HG02763 (cell line): Measurements from ENCODE around the gene FLG2.
"Not testable (repeated sequence)": the region's sequence is repeated elsewhere in the genome, so short reads cannot be mapped to it uniquely, and the experiment has no call there.

Experiments
- ATAC-seq: cut with Tn5 transposase; IDR thresholded peaks from one replicate; pipeline ENCODE4 v1.9.1; 2021; ENCODE audit warnings: mild to moderate bottlenecking, moderate library complexity; ENCODE audit not compliant: unreplicated experiment

The FLG2 gene

DNA sequence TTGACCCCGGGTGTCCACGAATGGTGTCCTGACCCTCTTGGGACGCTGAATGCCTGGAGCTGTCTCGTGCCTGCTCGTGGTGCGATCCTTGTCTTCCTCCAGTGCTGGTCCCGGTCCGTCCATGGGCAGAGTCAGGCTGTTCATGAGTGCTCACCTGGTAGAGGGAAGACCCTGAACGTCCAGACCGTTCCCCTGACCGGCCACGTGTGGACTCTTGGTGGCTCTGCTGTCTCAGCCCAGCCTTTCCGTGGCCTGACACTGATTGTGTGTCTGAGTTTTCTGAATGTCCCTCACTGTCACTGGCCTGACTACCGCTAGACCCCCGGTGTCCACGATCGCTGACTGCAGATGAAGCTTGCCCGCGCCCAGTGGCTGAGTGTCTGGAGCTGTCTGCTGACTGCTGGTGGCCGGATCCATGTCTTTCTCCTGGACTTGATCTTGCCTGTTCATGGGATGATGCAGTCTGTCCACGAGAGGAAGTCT lies 46.4 kb downstream of the FLG2 start:
- ATAC-seq = no peak

DNA sequence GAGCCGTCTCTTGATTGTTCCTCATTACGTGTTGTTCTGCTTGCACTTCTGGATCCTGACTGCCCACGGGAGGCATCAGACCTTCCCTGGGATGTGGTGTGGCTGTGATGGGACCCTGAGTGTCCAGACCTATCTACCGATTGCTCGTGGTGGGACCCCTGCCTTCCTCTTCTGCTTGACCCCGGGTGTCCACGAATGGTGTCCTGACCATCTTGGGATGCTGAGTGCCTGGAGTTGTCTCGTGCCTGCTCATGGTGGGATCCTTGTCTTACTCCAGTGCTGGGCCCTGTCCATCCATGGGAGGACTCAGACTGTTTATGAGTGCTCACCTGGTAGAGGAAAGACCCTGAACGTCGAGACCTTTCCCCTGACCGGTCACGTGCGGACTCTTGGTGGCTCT lies 47.6 kb downstream of the FLG2 start:
- ATAC-seq = not testable (repeated sequence)

- no peak for ATAC-seq
Measured at GRCh38 chr1:152309955-152310354, 49.9 kb downstream of the FLG2 start.

DNA sequence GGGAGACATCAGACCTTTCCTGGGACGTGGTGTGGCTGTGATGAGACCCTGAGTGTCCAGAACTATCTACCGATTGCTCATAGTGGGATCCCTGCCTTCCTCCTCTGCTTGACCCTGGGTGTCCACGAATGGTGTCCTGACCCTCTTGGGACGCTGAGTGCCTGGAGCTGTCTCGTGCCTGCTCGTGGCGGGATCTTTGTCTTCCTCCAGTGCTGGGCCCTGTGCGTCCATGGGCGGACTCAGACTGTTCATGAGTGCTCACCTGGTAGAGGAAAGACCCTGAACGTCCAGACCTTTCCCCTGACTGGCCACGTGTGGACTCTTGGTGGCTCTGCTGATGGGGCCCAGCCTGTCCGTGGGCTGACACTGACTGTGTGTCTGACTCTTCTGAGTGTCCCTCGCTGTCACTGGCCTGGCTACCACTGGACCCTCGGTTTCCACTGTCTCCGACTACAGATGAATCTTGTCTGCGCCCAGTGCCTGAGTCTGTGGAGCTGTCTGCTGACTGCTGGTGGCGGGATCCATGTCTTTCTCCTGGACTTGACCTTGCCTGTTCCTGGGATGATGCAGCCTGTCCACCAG lies 50.4 kb downstream of the FLG2 start:
- ATAC-seq = not testable (repeated sequence)

- not testable (repeated sequence) for ATAC-seq
Measured at GRCh38 chr1:152308758-152309157, 51.0 kb downstream of the FLG2 start.

- ATAC-seq = not testable (repeated sequence)
Measured at GRCh38 chr1:152307970-152308369, 51.8 kb downstream of the FLG2 start.

DNA sequence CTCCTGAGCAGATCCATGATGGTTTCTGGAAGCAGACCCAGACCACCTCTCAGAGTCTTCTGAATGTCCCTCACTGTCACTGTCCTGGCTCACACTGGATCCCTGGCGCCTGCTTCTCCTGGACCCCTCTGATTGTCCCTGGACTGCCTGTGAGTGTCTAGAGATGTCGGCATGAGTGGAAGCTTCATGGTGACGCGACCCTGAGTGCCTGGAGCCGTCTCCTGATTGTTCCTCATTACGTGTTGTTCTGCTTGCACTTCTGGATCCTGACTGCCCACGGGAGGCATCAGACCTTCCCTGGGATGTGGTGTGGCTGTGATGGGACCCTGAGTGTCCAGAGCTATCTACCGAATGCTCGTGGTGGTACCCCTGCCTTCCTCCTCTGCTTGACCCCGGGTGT lies 53.7 kb downstream of the FLG2 start:
- not testable (repeated sequence) for ATAC-seq

GRCh38 chr1:152304773-152305172 lies 55.0 kb downstream of the FLG2 start:
- not testable (repeated sequence) for ATAC-seq

- not testable (repeated sequence) for ATAC-seq
Measured at GRCh38 chr1:152303139-152303872, 56.5 kb downstream of the FLG2 start.
